SK-N-SH (cell line): ENCODE measurements around the gene ABRACL.

Source experiments
- CHD2 ChIP-seq: fragments of 150-350 bp; IDR thresholded peaks from 2 replicates; pipeline ENCODE4 v1.6.1; 2018; ENCODE audit warnings: low read length; ENCODE audit not compliant: partially characterized antibody
- CTCF ChIP-seq: fragments of 200-600 bp; sonication (generic); IDR thresholded peaks from 2 replicates; pipeline ENCODE4 v1.6.1; 2017; ENCODE audit warnings: antibody characterized with exemption, mild to moderate bottlenecking, moderate library complexity
- EP300 ChIP-seq, 2 experiments: IDR thresholded peaks; 2 replicates each; pipeline versions ENCODE4 v1.4.0 to v1.6.1; 2012; ENCODE audit warnings: borderline replicate concordance in 1 of 2, low read depth in 1 of 2, low read length in 1 of 2
- EZH2phosphoT487 ChIP-seq: fragments of 200-600 bp; sonication (generic); IDR thresholded peaks from 2 replicates; pipeline ENCODE4 v1.6.1; 2017; ENCODE audit warnings: low read depth, mixed run types, mild to moderate bottlenecking, antibody characterized with exemption, moderate library complexity, borderline replicate concordance
- JUND ChIP-seq: IDR thresholded peaks from 2 replicates; pipeline ENCODE4 v1.4.0; 2012
- MXI1 ChIP-seq: IDR thresholded peaks from 2 replicates; pipeline ENCODE4 v1.6.1; 2012; ENCODE audit warnings: mild to moderate bottlenecking, low read depth, low read length, improper control_type of control experiment
- NRF1 ChIP-seq: IDR thresholded peaks from 2 replicates; pipeline ENCODE4 v1.6.1; 2012; ENCODE audit warnings: low read depth, mild to moderate bottlenecking, low read length
- POLR2AphosphoS5 ChIP-seq: IDR thresholded peaks from 2 replicates; pipeline ENCODE4 v1.6.1; 2012; ENCODE audit warnings: low read depth, low read length
- RCOR1 ChIP-seq: fragments of 150-350 bp; IDR thresholded peaks from 2 replicates; pipeline ENCODE4 v1.6.1; 2017; ENCODE audit warnings: antibody characterized with exemption, low read length
- RXRA ChIP-seq: IDR thresholded peaks from 2 replicates; pipeline ENCODE4 v1.4.0; 2012; ENCODE audit warnings: low read depth, mild to moderate bottlenecking, borderline replicate concordance
- SIN3A ChIP-seq: IDR thresholded peaks from 2 replicates; pipeline ENCODE4 v1.6.1; 2012; ENCODE audit warnings: low read depth, mild to moderate bottlenecking, low read length, moderate library complexity, borderline replicate concordance
- SMC3 ChIP-seq: IDR thresholded peaks from 2 replicates; pipeline ENCODE4 v1.6.1; 2012; ENCODE audit warnings: low read depth, low read length, improper control_type of control experiment
- TF ChIP-seq, protein P1 (sequence below): fragments of 150-350 bp; IDR thresholded peaks from 2 replicates; pipeline ENCODE4 v1.6.1; 2017; ENCODE audit warnings: antibody characterized with exemption, low read length, low read depth, borderline replicate concordance
- TF ChIP-seq, protein P2 (sequence below): IDR thresholded peaks from 2 replicates; pipeline ENCODE4 v1.6.1; 2012; ENCODE audit warnings: mild to moderate bottlenecking, low read depth, low read length, moderate library complexity

DNA sequence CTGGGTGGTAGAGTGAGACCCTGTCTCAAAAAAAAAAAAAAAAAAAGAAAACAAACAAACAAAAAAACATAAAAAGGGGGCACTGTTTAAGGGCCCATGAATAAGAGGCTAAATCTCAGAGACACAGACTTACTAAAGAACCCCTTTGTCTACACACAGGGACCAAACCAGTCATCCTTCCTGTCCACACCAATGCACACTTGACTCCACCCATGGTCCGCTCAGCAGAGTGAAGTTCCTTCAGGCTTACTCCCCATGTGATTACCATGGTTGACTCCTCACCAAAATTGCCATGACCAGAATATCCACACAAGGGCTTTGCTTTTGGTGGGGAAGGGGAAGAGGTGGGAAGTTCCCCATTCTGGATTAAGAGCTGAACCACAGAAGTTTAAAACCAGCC lies 21.1 kb upstream of the ABRACL start:
- TF ChIP-seq, protein P1, sequence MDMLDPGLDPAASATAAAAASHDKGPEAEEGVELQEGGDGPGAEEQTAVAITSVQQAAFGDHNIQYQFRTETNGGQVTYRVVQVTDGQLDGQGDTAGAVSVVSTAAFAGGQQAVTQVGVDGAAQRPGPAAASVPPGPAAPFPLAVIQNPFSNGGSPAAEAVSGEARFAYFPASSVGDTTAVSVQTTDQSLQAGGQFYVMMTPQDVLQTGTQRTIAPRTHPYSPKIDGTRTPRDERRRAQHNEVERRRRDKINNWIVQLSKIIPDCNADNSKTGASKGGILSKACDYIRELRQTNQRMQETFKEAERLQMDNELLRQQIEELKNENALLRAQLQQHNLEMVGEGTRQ: no peak
- TF ChIP-seq EZH2phosphoT487 (no peak), CTCF (no peak), RCOR1 (no peak), SIN3A (no peak), RXRA (no peak), EP300 (IDR thresholded peaks at IDR 0.05; ENCODE audit: borderline replicate concordance in 1 of 2, low read depth in 1 of 2, low read length in 1 of 2) (no peak), NRF1 (no peak), POLR2AphosphoS5 (no peak), CHD2 (no peak), SMC3 (no peak), JUND (no peak), MXI1 (no peak)
- TF ChIP-seq, protein P2, sequence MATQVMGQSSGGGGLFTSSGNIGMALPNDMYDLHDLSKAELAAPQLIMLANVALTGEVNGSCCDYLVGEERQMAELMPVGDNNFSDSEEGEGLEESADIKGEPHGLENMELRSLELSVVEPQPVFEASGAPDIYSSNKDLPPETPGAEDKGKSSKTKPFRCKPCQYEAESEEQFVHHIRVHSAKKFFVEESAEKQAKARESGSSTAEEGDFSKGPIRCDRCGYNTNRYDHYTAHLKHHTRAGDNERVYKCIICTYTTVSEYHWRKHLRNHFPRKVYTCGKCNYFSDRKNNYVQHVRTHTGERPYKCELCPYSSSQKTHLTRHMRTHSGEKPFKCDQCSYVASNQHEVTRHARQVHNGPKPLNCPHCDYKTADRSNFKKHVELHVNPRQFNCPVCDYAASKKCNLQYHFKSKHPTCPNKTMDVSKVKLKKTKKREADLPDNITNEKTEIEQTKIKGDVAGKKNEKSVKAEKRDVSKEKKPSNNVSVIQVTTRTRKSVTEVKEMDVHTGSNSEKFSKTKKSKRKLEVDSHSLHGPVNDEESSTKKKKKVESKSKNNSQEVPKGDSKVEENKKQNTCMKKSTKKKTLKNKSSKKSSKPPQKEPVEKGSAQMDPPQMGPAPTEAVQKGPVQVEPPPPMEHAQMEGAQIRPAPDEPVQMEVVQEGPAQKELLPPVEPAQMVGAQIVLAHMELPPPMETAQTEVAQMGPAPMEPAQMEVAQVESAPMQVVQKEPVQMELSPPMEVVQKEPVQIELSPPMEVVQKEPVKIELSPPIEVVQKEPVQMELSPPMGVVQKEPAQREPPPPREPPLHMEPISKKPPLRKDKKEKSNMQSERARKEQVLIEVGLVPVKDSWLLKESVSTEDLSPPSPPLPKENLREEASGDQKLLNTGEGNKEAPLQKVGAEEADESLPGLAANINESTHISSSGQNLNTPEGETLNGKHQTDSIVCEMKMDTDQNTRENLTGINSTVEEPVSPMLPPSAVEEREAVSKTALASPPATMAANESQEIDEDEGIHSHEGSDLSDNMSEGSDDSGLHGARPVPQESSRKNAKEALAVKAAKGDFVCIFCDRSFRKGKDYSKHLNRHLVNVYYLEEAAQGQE: no peak
